OCI-LY1 (cell line): ENCODE measurements around the gene SMR3A.

Experiments used
- H2AFZ ChIP-seq: fragments of 200-600 bp; sonication (generic), shearing (Covaris generic); 2 replicates; pipeline ENCODE4 v1.6.0; 2014; ENCODE audit warnings: antibody characterized with exemption, mild to moderate bottlenecking, low read length
- H3F3A ChIP-seq: fragments of 200-600 bp; sonication (generic), shearing (Covaris generic); 2 replicates; pipeline ENCODE4 v1.6.0; 2014; ENCODE audit warnings: mild to moderate bottlenecking, antibody characterized with exemption, low read length, moderate library complexity; ENCODE audit not compliant: insufficient read depth
- H3K27ac ChIP-seq: fragments of 200-600 bp; sonication (generic); 2 replicates; pipeline ENCODE4 v1.5.1; 2014; ENCODE audit warnings: low read length, mixed run types, mild to moderate bottlenecking, low read depth; ENCODE audit not compliant: poor library complexity, severe bottlenecking
- H3K27me3 ChIP-seq: fragments of 200-600 bp; sonication (generic); 2 replicates; pipeline ENCODE4 v1.6.0; 2014; ENCODE audit warnings: antibody characterized with exemption, mild to moderate bottlenecking, low read length, moderate library complexity; ENCODE audit not compliant: insufficient read depth
- H3K36me3 ChIP-seq: fragments of 200-600 bp; sonication (generic); 2 replicates; pipeline ENCODE4 v1.6.1; 2014; ENCODE audit warnings: mild to moderate bottlenecking, antibody characterized with exemption, low read length, moderate library complexity, mixed read lengths; ENCODE audit not compliant: insufficient read depth
- H3K4me1 ChIP-seq: fragments of 200-600 bp; sonication (generic); 2 replicates; pipeline ENCODE4 v1.5.1; 2014; ENCODE audit warnings: mild to moderate bottlenecking, low read length, moderate library complexity; ENCODE audit not compliant: insufficient read depth, severe bottlenecking
- H3K4me2 ChIP-seq: fragments of 200-600 bp; sonication (generic), shearing (Covaris generic); 2 replicates; pipeline ENCODE4 v1.6.1; 2014; ENCODE audit warnings: low read length
- H3K4me3 ChIP-seq: fragments of 200-600 bp; sonication (generic); 2 replicates; pipeline ENCODE4 v1.5.1; 2014; ENCODE audit warnings: low read length, low read depth, mild to moderate bottlenecking, mixed read lengths; ENCODE audit not compliant: poor library complexity, severe bottlenecking
- H3K79me2 ChIP-seq: fragments of 200-600 bp; shearing (Covaris generic); 2 replicates; pipeline ENCODE4 v1.6.1; 2016; ENCODE audit warnings: mixed run types, low read length, mixed read lengths; ENCODE audit not compliant: insufficient read depth
- H3K9ac ChIP-seq: fragments of 200-600 bp; sonication (generic), shearing (Covaris generic); 2 replicates; pipeline ENCODE4 v1.6.1; 2014; ENCODE audit warnings: mild to moderate bottlenecking, low read length, mixed read lengths
- H3K9me2 ChIP-seq: fragments of 200-600 bp; sonication (generic), shearing (Covaris generic); 2 replicates; pipeline ENCODE4 v1.6.1; 2014; ENCODE audit warnings: low read depth, mild to moderate bottlenecking, low read length, mixed read lengths
- H3K9me3 ChIP-seq: fragments of 200-600 bp; shearing (Covaris generic); 2 replicates; pipeline ENCODE4 v1.6.1; 2014; ENCODE audit warnings: low read length, mixed read lengths
- H4K20me1 ChIP-seq: fragments of 200-600 bp; sonication (generic), shearing (Covaris generic); 2 replicates; pipeline ENCODE4 v1.6.0; 2016; ENCODE audit warnings: mild to moderate bottlenecking, low read length; ENCODE audit not compliant: insufficient read depth
- CTCF ChIP-seq: fragments of 200-600 bp; sonication (generic), shearing (Covaris generic); IDR thresholded peaks from 2 replicates; pipeline ENCODE4 v1.5.1; 2017; ENCODE audit warnings: mild to moderate bottlenecking, antibody characterized with exemption, low read length, moderate library complexity, mixed read lengths
- EZH2 ChIP-seq: fragments of 200-600 bp; sonication (generic), shearing (Covaris generic); IDR thresholded peaks from 2 replicates; pipeline ENCODE4 v1.8.0; 2017; ENCODE audit warnings: borderline replicate concordance, mixed run types, mild to moderate bottlenecking, antibody characterized with exemption, low read length, moderate library complexity, mixed read lengths

Gene SMR3A

GRCh38 chr4:70337886-70338420 is 22.6 kb upstream of the SMR3A start:
- no peaks in the 10 kb centered on the region for H3K79me2 ChIP-seq
- H3K27ac ChIP-seq, result no peak overlapping the region
- H3K9me2 ChIP-seq, result no peaks in the 10 kb centered on the region
- no peak overlapping the region for H2AFZ ChIP-seq
- H3K36me3 ChIP-seq, result no peaks in the 10 kb centered on the region
- no peaks in the 10 kb centered on the region for H3K4me1 ChIP-seq
- no peaks in the 10 kb centered on the region for H3K9me3 ChIP-seq
- no peak overlapping the region for H3K4me3 ChIP-seq
- H3K9ac ChIP-seq, result no peak overlapping the region
- no peaks in the 10 kb centered on the region for H3F3A ChIP-seq
- no peak overlapping the region for H3K4me2 ChIP-seq
- TF ChIP-seq EZH2 (no peak), CTCF (no peak)
- H4K20me1 ChIP-seq, result no peaks in the 10 kb centered on the region
- H3K27me3 ChIP-seq, result no peaks in the 10 kb centered on the region

DNA sequence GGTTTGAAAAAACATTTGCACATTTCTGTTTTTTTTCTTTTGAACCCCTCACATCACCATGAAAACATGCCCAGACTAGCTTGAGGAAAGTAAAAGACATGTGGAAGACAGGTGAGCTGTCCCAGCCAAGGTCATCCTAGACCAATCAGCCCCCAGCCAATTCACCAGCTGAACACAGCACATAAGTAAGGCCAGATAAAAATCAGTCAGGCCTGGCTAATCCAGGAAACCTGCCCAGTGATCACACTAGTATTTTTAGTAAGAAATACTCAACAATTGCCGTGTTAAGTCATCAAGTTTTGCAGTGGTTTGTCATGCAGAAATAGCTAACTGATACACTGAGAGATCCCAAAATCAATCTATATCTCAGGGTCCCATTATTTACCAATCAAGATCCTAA is 4.4 kb upstream of the SMR3A start:
- no peaks in the 10 kb centered on the region for H3K27me3 ChIP-seq
- H3K36me3 ChIP-seq, result no peaks in the 10 kb centered on the region
- no peaks in the 10 kb centered on the region for H3F3A ChIP-seq
- no peaks in the 10 kb centered on the region for H3K9me2 ChIP-seq
- no peak overlapping the region for H3K4me2 ChIP-seq
- no peaks in the 10 kb centered on the region for H3K9me3 ChIP-seq
- H4K20me1 ChIP-seq, result no peaks in the 10 kb centered on the region
- no peaks in the 10 kb centered on the region for H3K79me2 ChIP-seq
- H3K4me1 ChIP-seq, result no peaks in the 10 kb centered on the region
- H2AFZ ChIP-seq, result no peak overlapping the region
- no peak for TF ChIP-seq EZH2
- no peak overlapping the region for H3K4me3 ChIP-seq
- H3K9ac ChIP-seq, result no peak overlapping the region
- no peak overlapping the region for H3K27ac ChIP-seq

DNA sequence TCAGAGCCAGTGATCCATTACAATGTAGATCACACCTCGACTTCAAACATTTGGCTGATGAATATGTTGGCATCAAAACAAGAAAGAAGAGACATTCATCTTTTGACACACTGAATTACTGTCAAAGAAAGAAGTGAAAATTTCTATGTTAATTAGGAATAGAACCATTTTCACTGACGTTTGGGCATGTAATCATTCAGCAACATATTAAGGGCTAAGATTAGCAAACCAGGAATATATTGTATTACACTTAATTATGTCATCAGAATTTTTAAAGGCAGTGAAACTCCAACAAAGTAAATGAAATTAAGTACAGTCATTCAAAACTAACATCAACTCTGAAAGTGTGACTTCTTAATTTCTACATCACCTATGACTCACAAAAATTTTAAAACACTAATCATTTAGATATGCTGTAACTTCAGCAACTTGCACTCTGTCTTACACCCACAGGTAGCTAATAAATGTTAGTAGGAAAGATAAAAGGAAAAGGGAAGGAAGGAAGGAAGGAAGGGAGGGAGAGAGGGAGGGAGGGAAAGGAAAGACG is 1.4 kb upstream of the SMR3A start:
- no peaks in the 10 kb centered on the region for H3F3A ChIP-seq
- no peak overlapping the region for H3K27ac ChIP-seq
- H3K36me3 ChIP-seq, result no peaks in the 10 kb centered on the region
- no peaks in the 10 kb centered on the region for H4K20me1 ChIP-seq
- H3K4me2 ChIP-seq, result no peak overlapping the region
- no peaks in the 10 kb centered on the region for H3K9me2 ChIP-seq
- no peaks in the 10 kb centered on the region for H3K9me3 ChIP-seq
- H3K79me2 ChIP-seq, result no peaks in the 10 kb centered on the region
- H3K27me3 ChIP-seq, result no peaks in the 10 kb centered on the region
- H3K4me3 ChIP-seq, result no peak overlapping the region
- no peak overlapping the region for H3K9ac ChIP-seq
- no peak overlapping the region for H2AFZ ChIP-seq
- TF ChIP-seq CTCF, result no peak
- TF ChIP-seq EZH2, result no peak
- H3K4me1 ChIP-seq, result peaks cover 5% of the 10 kb centered on the region

- Histone ChIP-seq H3K27ac (no peak overlapping the region), H3K27me3 (no peaks in the 10 kb centered on the region), H2AFZ (no peak overlapping the region), H4K20me1 (no peaks in the 10 kb centered on the region), H3K4me3 (no peak overlapping the region), H3F3A (no peaks in the 10 kb centered on the region), H3K9ac (no peak overlapping the region), H3K36me3 (no peaks in the 10 kb centered on the region), H3K79me2 (no peaks in the 10 kb centered on the region), H3K4me2 (no peak overlapping the region), H3K4me1 (peaks cover 7% of the 10 kb centered on the region), H3K9me2 (no peaks in the 10 kb centered on the region), H3K9me3 (no peaks in the 10 kb centered on the region)
- TF ChIP-seq CTCF (no peak), EZH2 (no peak)
These were observed 3.4 kb downstream of the SMR3A start for GRCh38 chr4:70364002-70364401.
